HepG2 (cell line): Measurements from ENCODE around the gene FIBP. TPM values are rescaled to one million over a fixed set of nuclear protein-coding genes. Genes with fewer than 3 reads are reported as not detected.

Experiments
- ETV5 ChIP-seq: IDR thresholded peaks from 2 replicates; pipeline ENCODE4 v1.6.1; 2018; ENCODE audit warnings: missing biosample characterization, missing genetic modification reagents, inconsistent platforms, borderline replicate concordance
- HCFC1 ChIP-seq: fragments of 150-350 bp; IDR thresholded peaks from 2 replicates; pipeline ENCODE4 v1.6.1; 2014; ENCODE audit warnings: low read depth, low read length
- HDAC1 ChIP-seq: sonication (generic); formaldehyde crosslinking; IDR thresholded peaks from 2 replicates; pipeline ENCODE4 v1.5.1; 2020; ENCODE audit warnings: mild to moderate bottlenecking, missing genetic modification reagents
- HOXA7 ChIP-seq: sonication (generic); formaldehyde crosslinking; IDR thresholded peaks from 2 replicates; pipeline ENCODE4 v1.8.1; 2022; ENCODE audit warnings: mild to moderate bottlenecking, missing genetic modification reagents, moderate library complexity
- MTF1 ChIP-seq: sonication (generic); formaldehyde crosslinking; IDR thresholded peaks from 2 replicates; pipeline ENCODE4 v1.5.0; 2020; ENCODE audit warnings: missing genetic modification reagents
- PCBP1 ChIP-seq: fragments of 200-400 bp; formaldehyde crosslinking; IDR thresholded peaks from 2 replicates; pipeline ENCODE4 v1.6.1; 2017; ENCODE audit warnings: mild to moderate bottlenecking, low read depth, low read length, borderline replicate concordance
- SAP130 ChIP-seq: IDR thresholded peaks from 2 replicates; pipeline ENCODE4 v1.6.1; 2016; ENCODE audit warnings: low read depth
- SP5 ChIP-seq: IDR thresholded peaks from 2 replicates; pipeline ENCODE4 v1.6.1; 2016; ENCODE audit warnings: low read depth, borderline replicate concordance
- USF2 ChIP-seq, 2 experiments: sonication (generic) in 1 of 2; formaldehyde crosslinking in 1 of 2; IDR thresholded peaks; 2 replicates each; pipeline versions ENCODE4 v1.5.1 to v1.6.1; 2011 to 2020; ENCODE audit warnings: borderline replicate concordance in 1 of 2, low read depth in 1 of 2, low read length in 1 of 2, mild to moderate bottlenecking in 1 of 2, missing genetic modification reagents in 1 of 2, moderate library complexity in 1 of 2
- YY1 ChIP-seq: IDR thresholded peaks from 2 replicates; pipeline ENCODE4 v1.6.1; 2011; ENCODE audit warnings: low read length, low read depth, moderate library complexity, mild to moderate bottlenecking; ENCODE audit not compliant: insufficient read depth, insufficient replicate concordance
- ZC3H4 ChIP-seq: sonication (generic); formaldehyde crosslinking; IDR thresholded peaks from 2 replicates; pipeline ENCODE4 v1.4.0; 2020; ENCODE audit warnings: missing genetic modification reagents, borderline replicate concordance
- ZNF136 ChIP-seq: sonication (generic); formaldehyde crosslinking; IDR thresholded peaks from 2 replicates; pipeline ENCODE4 v1.8.1; 2022; ENCODE audit warnings: low read depth, mild to moderate bottlenecking, moderate library complexity, missing genetic modification reagents
- ZNF18 ChIP-seq: sonication (generic); formaldehyde crosslinking; IDR thresholded peaks from 2 replicates; pipeline ENCODE4 v1.8.0; 2022; ENCODE audit warnings: mild to moderate bottlenecking, missing genetic modification reagents; ENCODE audit not compliant: insufficient replicate concordance
- ZSCAN20 ChIP-seq: sonication (generic); formaldehyde crosslinking; IDR thresholded peaks from 2 replicates; pipeline ENCODE4 v1.4.0; 2020; ENCODE audit warnings: missing genetic modification reagents, mild to moderate bottlenecking, borderline replicate concordance
- polyA plus RNA-seq, 8 experiments: library from polyadenylated mRNA; depleted of rRNA in 3 of 8; stranded (reverse) in 7 of 8; unstranded in 1 of 8; fragments of >200 nt; fragmentation: Illumina TruSeq in 4 of 8; extraction: Trizol in 4 of 8; gene quantifications; 2 replicates each; pipeline versions ENCODE4 v1.2.1 to v1.2.3, GENCODE V29; 2011 to 2016; ENCODE audit warnings: low read depth in 4 of 8, missing spikeins in 1 of 8, mixed read lengths in 1 of 8; ENCODE audit not compliant: insufficient read depth in 1 of 8
- total RNA-seq, 5 experiments: library from RNA; depleted of rRNA; stranded (reverse); fragments of >200 nt; fragmentation: Illumina TruSeq; extraction: Trizol; gene quantifications; 2 replicates each; pipeline ENCODE4 v1.2.3, GENCODE V29; 2016; ENCODE audit warnings: low read depth in 1 of 5
- TF ChIP-seq, protein P1 (sequence below): sonication (generic); formaldehyde crosslinking; IDR thresholded peaks from 2 replicates; pipeline ENCODE4 v1.4.0; 2020; ENCODE audit warnings: missing genetic modification reagents
- TF ChIP-seq, protein P2 (sequence below): sonication (generic); formaldehyde crosslinking; conservative IDR thresholded peaks from 2 replicates; pipeline ENCODE4 v1.5.0; 2020; ENCODE audit warnings: missing genetic modification reagents
- TF ChIP-seq, protein P3 (sequence below): sonication (generic); formaldehyde crosslinking; IDR thresholded peaks from 2 replicates; pipeline ENCODE4 v1.4.0; 2020; ENCODE audit warnings: mild to moderate bottlenecking, missing genetic modification reagents

Gene FIBP
- total and polyA plus RNA-seq, 2 of the 13 experiments (the other 11 are each of a cell fraction or from before 2014, with no cell fraction given): 42.9 to 62.1 TPM

DNA sequence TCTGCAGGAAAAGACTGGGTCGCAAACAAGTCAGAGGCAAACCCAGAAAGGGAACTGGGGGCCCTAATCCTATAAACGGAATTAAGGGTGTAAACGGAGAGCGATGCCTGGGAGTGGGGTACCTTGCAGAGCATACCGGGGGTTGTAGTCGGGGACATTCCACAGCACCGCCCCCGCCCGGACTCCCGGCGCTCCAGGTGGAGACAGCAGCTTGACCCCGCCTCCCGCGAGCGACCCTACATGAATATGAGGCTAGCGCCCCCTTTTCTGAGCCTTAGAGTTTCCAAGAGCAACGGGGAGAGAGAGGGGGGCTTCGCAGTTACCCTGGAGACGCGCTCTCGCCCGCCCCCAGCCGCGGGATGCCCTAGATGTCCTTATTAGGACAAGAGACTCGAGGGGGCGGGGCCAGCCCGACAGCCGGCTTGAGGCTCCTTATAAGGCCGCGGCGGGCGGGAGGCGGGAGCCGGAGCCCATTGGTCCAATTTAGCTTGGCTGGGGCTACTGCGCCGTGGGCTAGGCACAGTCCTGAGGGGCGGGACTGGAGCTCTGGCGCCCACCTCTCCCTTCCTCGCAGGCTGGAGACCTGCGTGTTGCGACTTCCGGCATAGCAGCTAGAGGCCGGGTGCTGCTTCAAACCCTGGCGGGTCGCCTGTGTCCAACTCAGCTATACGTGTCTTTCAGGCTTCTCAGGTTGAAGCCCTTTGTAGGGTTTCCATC is 29.0 kb downstream of the FIBP start (continued):
- TF ChIP-seq, protein P1, sequence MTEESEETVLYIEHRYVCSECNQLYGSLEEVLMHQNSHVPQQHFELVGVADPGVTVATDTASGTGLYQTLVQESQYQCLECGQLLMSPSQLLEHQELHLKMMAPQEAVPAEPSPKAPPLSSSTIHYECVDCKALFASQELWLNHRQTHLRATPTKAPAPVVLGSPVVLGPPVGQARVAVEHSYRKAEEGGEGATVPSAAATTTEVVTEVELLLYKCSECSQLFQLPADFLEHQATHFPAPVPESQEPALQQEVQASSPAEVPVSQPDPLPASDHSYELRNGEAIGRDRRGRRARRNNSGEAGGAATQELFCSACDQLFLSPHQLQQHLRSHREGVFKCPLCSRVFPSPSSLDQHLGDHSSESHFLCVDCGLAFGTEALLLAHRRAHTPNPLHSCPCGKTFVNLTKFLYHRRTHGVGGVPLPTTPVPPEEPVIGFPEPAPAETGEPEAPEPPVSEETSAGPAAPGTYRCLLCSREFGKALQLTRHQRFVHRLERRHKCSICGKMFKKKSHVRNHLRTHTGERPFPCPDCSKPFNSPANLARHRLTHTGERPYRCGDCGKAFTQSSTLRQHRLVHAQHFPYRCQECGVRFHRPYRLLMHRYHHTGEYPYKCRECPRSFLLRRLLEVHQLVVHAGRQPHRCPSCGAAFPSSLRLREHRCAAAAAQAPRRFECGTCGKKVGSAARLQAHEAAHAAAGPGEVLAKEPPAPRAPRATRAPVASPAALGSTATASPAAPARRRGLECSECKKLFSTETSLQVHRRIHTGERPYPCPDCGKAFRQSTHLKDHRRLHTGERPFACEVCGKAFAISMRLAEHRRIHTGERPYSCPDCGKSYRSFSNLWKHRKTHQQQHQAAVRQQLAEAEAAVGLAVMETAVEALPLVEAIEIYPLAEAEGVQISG (CRISPR knock-in tag): peak; percentile 49; the same call in 1 of the 2 replicates
- TF ChIP-seq USF2 (IDR thresholded peaks at IDR 0.05; ENCODE audit: low read depth, low read length): no peak
- peak; percentile 93; the same call in 1 of the 2 replicates for TF ChIP-seq USF2 (CRISPR knock-in tag; IDR thresholded peaks at IDR 0.05; ENCODE audit: borderline replicate concordance)
- TF ChIP-seq MTF1: no peak
- TF ChIP-seq ZNF18 (CRISPR knock-in tag): peak; percentile 6
- 0 out of 2 replicates have a peak, but pooled peaks have one; percentile 9 for TF ChIP-seq HCFC1
- no peak for TF ChIP-seq PCBP1
- peak; percentile 65; the same call in 1 of the 2 replicates for TF ChIP-seq SP5
- TF ChIP-seq ETV5 (CRISPR knock-in tag): peak; percentile 82
- 0 out of 2 replicates have a peak, but pooled peaks have one; percentile 29 for TF ChIP-seq ZSCAN20
- peak; percentile 85 for TF ChIP-seq SAP130 (CRISPR knock-in tag)
- TF ChIP-seq ZNF136: 0 out of 2 replicates have a peak, but pooled peaks have one; percentile 6
- TF ChIP-seq, protein P2, sequence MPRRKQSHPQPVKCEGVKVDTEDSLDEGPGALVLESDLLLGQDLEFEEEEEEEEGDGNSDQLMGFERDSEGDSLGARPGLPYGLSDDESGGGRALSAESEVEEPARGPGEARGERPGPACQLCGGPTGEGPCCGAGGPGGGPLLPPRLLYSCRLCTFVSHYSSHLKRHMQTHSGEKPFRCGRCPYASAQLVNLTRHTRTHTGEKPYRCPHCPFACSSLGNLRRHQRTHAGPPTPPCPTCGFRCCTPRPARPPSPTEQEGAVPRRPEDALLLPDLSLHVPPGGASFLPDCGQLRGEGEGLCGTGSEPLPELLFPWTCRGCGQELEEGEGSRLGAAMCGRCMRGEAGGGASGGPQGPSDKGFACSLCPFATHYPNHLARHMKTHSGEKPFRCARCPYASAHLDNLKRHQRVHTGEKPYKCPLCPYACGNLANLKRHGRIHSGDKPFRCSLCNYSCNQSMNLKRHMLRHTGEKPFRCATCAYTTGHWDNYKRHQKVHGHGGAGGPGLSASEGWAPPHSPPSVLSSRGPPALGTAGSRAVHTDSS (CRISPR knock-in tag): no peak
- TF ChIP-seq, protein P3, sequence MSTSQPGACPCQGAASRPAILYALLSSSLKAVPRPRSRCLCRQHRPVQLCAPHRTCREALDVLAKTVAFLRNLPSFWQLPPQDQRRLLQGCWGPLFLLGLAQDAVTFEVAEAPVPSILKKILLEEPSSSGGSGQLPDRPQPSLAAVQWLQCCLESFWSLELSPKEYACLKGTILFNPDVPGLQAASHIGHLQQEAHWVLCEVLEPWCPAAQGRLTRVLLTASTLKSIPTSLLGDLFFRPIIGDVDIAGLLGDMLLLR (CRISPR knock-in tag): 0 out of 2 replicates have a peak, but pooled peaks have one; percentile 20
- peak; percentile 57; the same call in 1 of the 2 replicates for TF ChIP-seq ZC3H4 (CRISPR knock-in tag)
- peak; percentile 15 for TF ChIP-seq YY1
- TF ChIP-seq HOXA7 (CRISPR knock-in tag): no peak
- TF ChIP-seq HDAC1: 0 out of 2 replicates have a peak, but pooled peaks have one; percentile 30
